GM23338 (cell line): ENCODE data around the gene PNPLA8. TPM values are rescaled to one million over a fixed set of nuclear protein-coding genes. Genes with fewer than 3 reads are reported as not detected.

Experiments
- ATAC-seq: fragments of 200-7000 bp; cut with Tn5 transposase; 3 replicates; pipeline ENCODE4 v1.9.1; 2020
- DNase-seq: peaks from one replicate; pipeline ENCODE4 v3.0.0-alpha.2; 2015; ENCODE audit warnings: low spot score
- H2AFZ ChIP-seq: fragments of 200-600 bp; sonication (generic); 2 replicates; pipeline ENCODE4 v1.8.0; 2016; ENCODE audit warnings: antibody characterized with exemption, mild to moderate bottlenecking, moderate library complexity
- H3F3A ChIP-seq: fragments of 200-600 bp; sonication (generic); replicated peaks from 2 replicates; pipeline ENCODE4 v1.8.0; 2017; ENCODE audit warnings: antibody characterized with exemption, mixed run types, low read depth
- H3K27ac ChIP-seq: fragments of 200-600 bp; sonication (generic); 2 replicates; pipeline ENCODE4 v1.6.1; 2016; ENCODE audit warnings: low read depth
- H3K27me3 ChIP-seq: fragments of 200-600 bp; sonication (generic); 2 replicates; pipeline ENCODE4 v1.8.0; 2016; ENCODE audit warnings: mild to moderate bottlenecking, mixed run types, moderate library complexity; ENCODE audit not compliant: insufficient read depth
- H3K36me3 ChIP-seq: fragments of 200-600 bp; sonication (generic); 2 replicates; pipeline ENCODE4 v1.8.0; 2016; ENCODE audit warnings: mild to moderate bottlenecking; ENCODE audit not compliant: insufficient read depth
- H3K4me1 ChIP-seq: fragments of 200-600 bp; sonication (generic); 2 replicates; pipeline ENCODE4 v1.8.0; 2016; ENCODE audit warnings: mild to moderate bottlenecking, moderate library complexity; ENCODE audit not compliant: insufficient read depth
- H3K4me2 ChIP-seq: fragments of 200-600 bp; sonication (generic); 2 replicates; pipeline ENCODE4 v1.7.1; 2017; ENCODE audit warnings: mixed run types
- H3K4me3 ChIP-seq: fragments of 200-600 bp; sonication (generic); 2 replicates; pipeline ENCODE4 v1.6.1; 2016; ENCODE audit warnings: mixed run types
- H3K79me2 ChIP-seq: fragments of 200-600 bp; sonication (generic); replicated peaks from 2 replicates; pipeline ENCODE4 v1.8.0; 2017; ENCODE audit warnings: mild to moderate bottlenecking; ENCODE audit not compliant: insufficient read depth
- H3K9me2 ChIP-seq: fragments of 200-600 bp; sonication (generic); 2 replicates; pipeline ENCODE4 v1.8.0; 2017; ENCODE audit not compliant: insufficient read depth
- H4K20me1 ChIP-seq: fragments of 200-600 bp; sonication (generic); replicated peaks from 2 replicates; pipeline ENCODE4 v1.8.0; 2017; ENCODE audit warnings: mild to moderate bottlenecking; ENCODE audit not compliant: insufficient read depth
- H3K27ac Mint-ChIP-seq: 2 replicates; pipeline ENCODE4 v1.8.0; 2020; ENCODE audit warnings: inconsistent platforms, mild to moderate bottlenecking, moderate library complexity, mixed read lengths
- H3K27me3 Mint-ChIP-seq: 3 replicates; pipeline ENCODE4 v1.8.0; 2022; ENCODE audit warnings: low read depth, mild to moderate bottlenecking, moderate library complexity, mixed read lengths, inconsistent platforms; ENCODE audit not compliant: insufficient read depth, poor library complexity
- H3K36me3 Mint-ChIP-seq: 3 replicates; pipeline ENCODE4 v1.8.0; 2021; ENCODE audit warnings: low read depth, mild to moderate bottlenecking, inconsistent platforms, moderate library complexity, mixed read lengths
- H3K4me1 Mint-ChIP-seq: 3 replicates; pipeline ENCODE4 v1.8.0; 2020; ENCODE audit warnings: mild to moderate bottlenecking, inconsistent platforms, mixed read lengths
- H3K4me3 Mint-ChIP-seq: 3 replicates; pipeline ENCODE4 v1.8.0; 2021; ENCODE audit warnings: moderate library complexity, mild to moderate bottlenecking, inconsistent platforms, mixed read lengths
- H3K9me3 Mint-ChIP-seq: 3 replicates; pipeline ENCODE4 v1.8.0; 2020; ENCODE audit warnings: moderate library complexity, mild to moderate bottlenecking, inconsistent platforms, mixed read lengths
- CREB1 ChIP-seq: fragments of 250-450 bp; sonication (Bioruptor Pico); IDR thresholded peaks from 2 replicates; pipeline ENCODE4 v1.5.0; 2020; ENCODE audit warnings: low read depth, mild to moderate bottlenecking, moderate library complexity
- EZH2 ChIP-seq: fragments of 200-600 bp; sonication (generic); IDR thresholded peaks from one replicate; pipeline ENCODE4 v1.8.0; 2017; ENCODE audit warnings: antibody characterized with exemption, mild to moderate bottlenecking, low read depth; ENCODE audit not compliant: unreplicated experiment
- EZH2phosphoT487 ChIP-seq: fragments of 200-600 bp; sonication (generic); IDR thresholded peaks from one replicate; pipeline ENCODE4 v1.8.1; 2018; ENCODE audit warnings: antibody characterized with exemption; ENCODE audit not compliant: unreplicated experiment
- JUNB ChIP-seq: IDR thresholded peaks from one replicate; pipeline ENCODE4 v1.6.1; 2016; ENCODE audit warnings: antibody characterized with exemption; ENCODE audit not compliant: unreplicated experiment
- NANOG ChIP-seq: IDR thresholded peaks from 2 replicates; pipeline ENCODE4 v1.6.1; 2016; ENCODE audit warnings: antibody characterized with exemption, borderline replicate concordance
- POLR2AphosphoS5 ChIP-seq: IDR thresholded peaks from 2 replicates; pipeline ENCODE4 v1.6.1; 2016; ENCODE audit warnings: antibody characterized with exemption, low read depth
- STAT1 ChIP-seq: IDR thresholded peaks from one replicate; pipeline ENCODE4 v1.6.1; 2016; ENCODE audit warnings: antibody characterized with exemption; ENCODE audit not compliant: unreplicated experiment
- ZNF114 ChIP-seq: fragments of 250-450 bp; sonication (Bioruptor Pico); IDR thresholded peaks from 2 replicates; pipeline ENCODE4 v1.5.0; 2020; ENCODE audit warnings: mild to moderate bottlenecking, moderate library complexity
- ZNF331 ChIP-seq: fragments of 250-450 bp; sonication (Bioruptor Pico); IDR thresholded peaks from 2 replicates; pipeline ENCODE4 v1.5.0; 2020; ENCODE audit warnings: low read depth, mild to moderate bottlenecking, moderate library complexity
- polyA plus RNA-seq: library from polyadenylated mRNA; unstranded; fragments of >200 nt; fragmentation: Nextera tagmentation; extraction: Ambion mirVana; gene quantifications from 2 replicates; pipeline ENCODE4 v1.2.1, GENCODE V29; 2016
- total RNA-seq: library from RNA; depleted of rRNA; stranded (reverse); fragments of >200 nt; shearing (Covaris generic); gene quantifications from 2 replicates; pipeline ENCODE4 v1.2.3, GENCODE V29; 2014
- TF ChIP-seq, protein P1 (sequence below): IDR thresholded peaks from 2 replicates; pipeline ENCODE4 v1.6.1; 2016; ENCODE audit warnings: antibody characterized with exemption
- TF ChIP-seq, protein P2 (sequence below): IDR thresholded peaks from one replicate; pipeline ENCODE4 v1.6.1; 2018; ENCODE audit warnings: antibody characterized with exemption; ENCODE audit not compliant: unreplicated experiment
- TF ChIP-seq, protein P3 (sequence below), 2 experiments: fragments of 200-600 bp in 1 of 2; sonication (generic) in 1 of 2; conservative IDR thresholded peaks; 2 replicates each; pipeline versions ENCODE4 v1.5.1 to v1.6.1; 2016 to 2017; ENCODE audit warnings: antibody characterized with exemption in 2 of 2, low read depth in 2 of 2, mild to moderate bottlenecking in 2 of 2, moderate library complexity in 1 of 2
- TF ChIP-seq, protein P4 (sequence below): fragments of 250-450 bp; sonication (Bioruptor Pico); IDR thresholded peaks from 2 replicates; pipeline ENCODE4 v1.5.0; 2020; ENCODE audit warnings: mild to moderate bottlenecking, moderate library complexity

PNPLA8 gene
- total and polyA plus RNA-seq, 2 experiments from 2014 or later, result 12.5 to 13.6 TPM

DNA sequence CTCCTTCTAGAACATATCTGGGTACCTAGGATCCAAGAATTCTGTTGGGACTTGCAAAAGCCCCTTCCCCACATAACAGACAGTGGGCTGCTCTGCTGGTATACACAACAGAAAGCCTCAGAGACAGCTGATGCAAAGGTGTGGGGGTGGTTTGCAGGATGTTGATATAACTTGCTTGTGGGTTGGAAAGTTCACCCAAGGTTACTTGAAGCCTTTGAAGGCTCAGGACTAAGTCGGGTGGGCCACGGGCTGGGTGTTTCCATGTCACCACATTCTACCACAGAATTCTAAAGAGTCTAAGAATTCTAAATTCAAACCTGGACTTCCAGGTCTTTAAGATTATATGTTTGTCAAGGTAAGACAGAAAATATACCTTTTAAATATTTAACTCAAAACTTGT, 62.3 kb downstream of the PNPLA8 start:
- H3K4me3 Mint-ChIP-seq, result no peak overlapping the region
- Histone ChIP-seq H4K20me1 (no peaks in the 10 kb centered on the region), H3K79me2 (no peaks in the 10 kb centered on the region), H3K4me2 (no peak overlapping the region), H2AFZ (no peak overlapping the region), H3F3A (no peaks in the 10 kb centered on the region), H3K36me3 (no peaks in the 10 kb centered on the region), H3K4me1 (peaks cover 5% of the 10 kb centered on the region; the same call in 1 of the 2 replicates), H3K27ac (no peak overlapping the region), H3K9me2 (no peaks in the 10 kb centered on the region), H3K4me3 (no peak overlapping the region), H3K27me3 (peaks cover 4% of the 10 kb centered on the region)
- peaks cover 10% of the 10 kb centered on the region for H3K4me1 Mint-ChIP-seq
- H3K36me3 Mint-ChIP-seq, result no peaks in the 10 kb centered on the region
- no peaks in the 10 kb centered on the region for H3K9me3 Mint-ChIP-seq
- ATAC-seq (no peak), DNase-seq (no peak)
- no peak overlapping the region for H3K27ac Mint-ChIP-seq
- TF ChIP-seq ZNF114 (CRISPR knock-in tag), result no peak
- TF ChIP-seq EZH2phosphoT487, result no peak
- no peak for TF ChIP-seq EZH2
- no peak for TF ChIP-seq JUNB
- TF ChIP-seq POLR2AphosphoS5, result no peak
- no peak for TF ChIP-seq NANOG
- TF ChIP-seq, protein P1, sequence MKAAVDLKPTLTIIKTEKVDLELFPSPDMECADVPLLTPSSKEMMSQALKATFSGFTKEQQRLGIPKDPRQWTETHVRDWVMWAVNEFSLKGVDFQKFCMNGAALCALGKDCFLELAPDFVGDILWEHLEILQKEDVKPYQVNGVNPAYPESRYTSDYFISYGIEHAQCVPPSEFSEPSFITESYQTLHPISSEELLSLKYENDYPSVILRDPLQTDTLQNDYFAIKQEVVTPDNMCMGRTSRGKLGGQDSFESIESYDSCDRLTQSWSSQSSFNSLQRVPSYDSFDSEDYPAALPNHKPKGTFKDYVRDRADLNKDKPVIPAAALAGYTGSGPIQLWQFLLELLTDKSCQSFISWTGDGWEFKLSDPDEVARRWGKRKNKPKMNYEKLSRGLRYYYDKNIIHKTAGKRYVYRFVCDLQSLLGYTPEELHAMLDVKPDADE, result no peak
- TF ChIP-seq, protein P2, sequence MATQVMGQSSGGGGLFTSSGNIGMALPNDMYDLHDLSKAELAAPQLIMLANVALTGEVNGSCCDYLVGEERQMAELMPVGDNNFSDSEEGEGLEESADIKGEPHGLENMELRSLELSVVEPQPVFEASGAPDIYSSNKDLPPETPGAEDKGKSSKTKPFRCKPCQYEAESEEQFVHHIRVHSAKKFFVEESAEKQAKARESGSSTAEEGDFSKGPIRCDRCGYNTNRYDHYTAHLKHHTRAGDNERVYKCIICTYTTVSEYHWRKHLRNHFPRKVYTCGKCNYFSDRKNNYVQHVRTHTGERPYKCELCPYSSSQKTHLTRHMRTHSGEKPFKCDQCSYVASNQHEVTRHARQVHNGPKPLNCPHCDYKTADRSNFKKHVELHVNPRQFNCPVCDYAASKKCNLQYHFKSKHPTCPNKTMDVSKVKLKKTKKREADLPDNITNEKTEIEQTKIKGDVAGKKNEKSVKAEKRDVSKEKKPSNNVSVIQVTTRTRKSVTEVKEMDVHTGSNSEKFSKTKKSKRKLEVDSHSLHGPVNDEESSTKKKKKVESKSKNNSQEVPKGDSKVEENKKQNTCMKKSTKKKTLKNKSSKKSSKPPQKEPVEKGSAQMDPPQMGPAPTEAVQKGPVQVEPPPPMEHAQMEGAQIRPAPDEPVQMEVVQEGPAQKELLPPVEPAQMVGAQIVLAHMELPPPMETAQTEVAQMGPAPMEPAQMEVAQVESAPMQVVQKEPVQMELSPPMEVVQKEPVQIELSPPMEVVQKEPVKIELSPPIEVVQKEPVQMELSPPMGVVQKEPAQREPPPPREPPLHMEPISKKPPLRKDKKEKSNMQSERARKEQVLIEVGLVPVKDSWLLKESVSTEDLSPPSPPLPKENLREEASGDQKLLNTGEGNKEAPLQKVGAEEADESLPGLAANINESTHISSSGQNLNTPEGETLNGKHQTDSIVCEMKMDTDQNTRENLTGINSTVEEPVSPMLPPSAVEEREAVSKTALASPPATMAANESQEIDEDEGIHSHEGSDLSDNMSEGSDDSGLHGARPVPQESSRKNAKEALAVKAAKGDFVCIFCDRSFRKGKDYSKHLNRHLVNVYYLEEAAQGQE, result no peak
- TF ChIP-seq, protein P3, sequence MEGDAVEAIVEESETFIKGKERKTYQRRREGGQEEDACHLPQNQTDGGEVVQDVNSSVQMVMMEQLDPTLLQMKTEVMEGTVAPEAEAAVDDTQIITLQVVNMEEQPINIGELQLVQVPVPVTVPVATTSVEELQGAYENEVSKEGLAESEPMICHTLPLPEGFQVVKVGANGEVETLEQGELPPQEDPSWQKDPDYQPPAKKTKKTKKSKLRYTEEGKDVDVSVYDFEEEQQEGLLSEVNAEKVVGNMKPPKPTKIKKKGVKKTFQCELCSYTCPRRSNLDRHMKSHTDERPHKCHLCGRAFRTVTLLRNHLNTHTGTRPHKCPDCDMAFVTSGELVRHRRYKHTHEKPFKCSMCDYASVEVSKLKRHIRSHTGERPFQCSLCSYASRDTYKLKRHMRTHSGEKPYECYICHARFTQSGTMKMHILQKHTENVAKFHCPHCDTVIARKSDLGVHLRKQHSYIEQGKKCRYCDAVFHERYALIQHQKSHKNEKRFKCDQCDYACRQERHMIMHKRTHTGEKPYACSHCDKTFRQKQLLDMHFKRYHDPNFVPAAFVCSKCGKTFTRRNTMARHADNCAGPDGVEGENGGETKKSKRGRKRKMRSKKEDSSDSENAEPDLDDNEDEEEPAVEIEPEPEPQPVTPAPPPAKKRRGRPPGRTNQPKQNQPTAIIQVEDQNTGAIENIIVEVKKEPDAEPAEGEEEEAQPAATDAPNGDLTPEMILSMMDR (conservative IDR thresholded peaks at IDR 0.05; ENCODE audit: low read depth in 2 of 2), result no peak
- no peak for TF ChIP-seq ZNF331 (CRISPR knock-in tag)
- TF ChIP-seq, protein P4, sequence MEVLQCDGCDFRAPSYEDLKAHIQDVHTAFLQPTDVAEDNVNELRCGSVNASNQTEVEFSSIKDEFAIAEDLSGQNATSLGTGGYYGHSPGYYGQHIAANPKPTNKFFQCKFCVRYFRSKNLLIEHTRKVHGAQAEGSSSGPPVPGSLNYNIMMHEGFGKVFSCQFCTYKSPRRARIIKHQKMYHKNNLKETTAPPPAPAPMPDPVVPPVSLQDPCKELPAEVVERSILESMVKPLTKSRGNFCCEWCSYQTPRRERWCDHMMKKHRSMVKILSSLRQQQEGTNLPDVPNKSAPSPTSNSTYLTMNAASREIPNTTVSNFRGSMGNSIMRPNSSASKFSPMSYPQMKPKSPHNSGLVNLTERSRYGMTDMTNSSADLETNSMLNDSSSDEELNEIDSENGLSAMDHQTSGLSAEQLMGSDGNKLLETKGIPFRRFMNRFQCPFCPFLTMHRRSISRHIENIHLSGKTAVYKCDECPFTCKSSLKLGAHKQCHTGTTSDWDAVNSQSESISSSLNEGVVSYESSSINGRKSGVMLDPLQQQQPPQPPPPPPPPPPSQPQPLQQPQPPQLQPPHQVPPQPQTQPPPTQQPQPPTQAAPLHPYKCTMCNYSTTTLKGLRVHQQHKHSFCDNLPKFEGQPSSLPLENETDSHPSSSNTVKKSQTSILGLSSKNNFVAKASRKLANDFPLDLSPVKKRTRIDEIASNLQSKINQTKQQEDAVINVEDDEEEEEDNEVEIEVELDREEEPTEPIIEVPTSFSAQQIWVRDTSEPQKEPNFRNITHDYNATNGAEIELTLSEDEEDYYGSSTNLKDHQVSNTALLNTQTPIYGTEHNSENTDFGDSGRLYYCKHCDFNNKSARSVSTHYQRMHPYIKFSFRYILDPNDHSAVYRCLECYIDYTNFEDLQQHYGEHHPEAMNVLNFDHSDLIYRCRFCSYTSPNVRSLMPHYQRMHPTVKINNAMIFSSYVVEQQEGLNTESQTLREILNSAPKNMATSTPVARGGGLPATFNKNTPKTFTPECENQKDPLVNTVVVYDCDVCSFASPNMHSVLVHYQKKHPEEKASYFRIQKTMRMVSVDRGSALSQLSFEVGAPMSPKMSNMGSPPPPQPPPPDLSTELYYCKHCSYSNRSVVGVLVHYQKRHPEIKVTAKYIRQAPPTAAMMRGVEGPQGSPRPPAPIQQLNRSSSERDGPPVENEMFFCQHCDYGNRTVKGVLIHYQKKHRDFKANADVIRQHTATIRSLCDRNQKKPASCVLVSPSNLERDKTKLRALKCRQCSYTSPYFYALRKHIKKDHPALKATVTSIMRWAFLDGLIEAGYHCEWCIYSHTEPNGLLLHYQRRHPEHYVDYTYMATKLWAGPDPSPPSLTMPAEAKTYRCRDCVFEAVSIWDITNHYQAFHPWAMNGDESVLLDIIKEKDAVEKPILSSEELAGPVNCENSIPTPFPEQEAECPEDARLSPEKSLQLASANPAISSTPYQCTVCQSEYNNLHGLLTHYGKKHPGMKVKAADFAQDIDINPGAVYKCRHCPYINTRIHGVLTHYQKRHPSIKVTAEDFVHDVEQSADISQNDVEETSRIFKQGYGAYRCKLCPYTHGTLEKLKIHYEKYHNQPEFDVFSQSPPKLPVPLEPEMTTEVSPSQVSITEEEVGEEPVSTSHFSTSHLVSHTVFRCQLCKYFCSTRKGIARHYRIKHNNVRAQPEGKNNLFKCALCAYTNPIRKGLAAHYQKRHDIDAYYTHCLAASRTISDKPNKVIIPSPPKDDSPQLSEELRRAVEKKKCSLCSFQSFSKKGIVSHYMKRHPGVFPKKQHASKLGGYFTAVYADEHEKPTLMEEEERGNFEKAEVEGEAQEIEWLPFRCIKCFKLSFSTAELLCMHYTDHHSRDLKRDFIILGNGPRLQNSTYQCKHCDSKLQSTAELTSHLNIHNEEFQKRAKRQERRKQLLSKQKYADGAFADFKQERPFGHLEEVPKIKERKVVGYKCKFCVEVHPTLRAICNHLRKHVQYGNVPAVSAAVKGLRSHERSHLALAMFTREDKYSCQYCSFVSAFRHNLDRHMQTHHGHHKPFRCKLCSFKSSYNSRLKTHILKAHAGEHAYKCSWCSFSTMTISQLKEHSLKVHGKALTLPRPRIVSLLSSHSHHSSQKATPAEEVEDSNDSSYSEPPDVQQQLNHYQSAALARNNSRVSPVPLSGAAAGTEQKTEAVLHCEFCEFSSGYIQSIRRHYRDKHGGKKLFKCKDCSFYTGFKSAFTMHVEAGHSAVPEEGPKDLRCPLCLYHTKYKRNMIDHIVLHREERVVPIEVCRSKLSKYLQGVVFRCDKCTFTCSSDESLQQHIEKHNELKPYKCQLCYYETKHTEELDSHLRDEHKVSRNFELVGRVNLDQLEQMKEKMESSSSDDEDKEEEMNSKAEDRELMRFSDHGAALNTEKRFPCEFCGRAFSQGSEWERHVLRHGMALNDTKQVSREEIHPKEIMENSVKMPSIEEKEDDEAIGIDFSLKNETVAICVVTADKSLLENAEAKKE (CRISPR knock-in tag), result no peak
- TF ChIP-seq CREB1 (CRISPR knock-in tag), result no peak
- no peak for TF ChIP-seq STAT1
- peaks cover 4% of the 10 kb centered on the region for H3K27me3 Mint-ChIP-seq
